Endothelial cell of umbilical vein (primary cell): ENCODE results near the gene CLDN19. TPM values are rescaled to one million over a fixed set of nuclear protein-coding genes. Genes with fewer than 3 reads are reported as not detected.

Experiments used
- BruUV-seq: library from RNA; stranded (reverse); fragments of 400-500 nt; replicated peaks from 2 replicates; lab custom pipeline; 2021; lab: Mats Ljungman, UMichigan
- CTCF ChIA-PET: fragments of 300-600, 350-600 bp; sonication (Branson Sonifier 250); formaldehyde crosslinking; loops from one replicate; lab custom pipeline; 2021; ENCODE audit warnings: antibody characterized with exemption, inconsistent platforms; lab: Charles Lee
- POLR2A ChIA-PET: fragments of 300-600, 350-600 bp; sonication (Branson Sonifier 250); formaldehyde crosslinking; loops from one replicate; lab custom pipeline; 2021; ENCODE audit warnings: antibody characterized with exemption, inconsistent platforms; lab: Charles Lee
- DNase-seq: peaks from one replicate; pipeline ENCODE4 v3.0.0-alpha.2; 2011; ENCODE audit warnings: low read depth, low spot score
- FAIRE-seq: peaks from 2 replicates; lab custom pipeline; 2011; peaks lifted over from hg19 to GRCh38; lab: Jason Lieb, UNC
- H2AFZ ChIP-seq: 2 replicates; pipeline ENCODE4 v1.6.0; 2012; ENCODE audit warnings: low read depth, low read length, control low read depth, inconsistent platforms
- H3K27ac ChIP-seq: 2 replicates; pipeline ENCODE4 v1.5.1; 2011; ENCODE audit warnings: low read depth, mild to moderate bottlenecking, control low read depth, low read length, moderate library complexity; ENCODE audit not compliant: insufficient read depth
- H3K27me3 ChIP-seq, 2 experiments: 2 replicates each; pipeline versions ENCODE4 v1.6.0 to v1.6.1; 2011; ENCODE audit warnings: low read length in 2 of 2, mixed read lengths in 1 of 2; ENCODE audit not compliant: control insufficient read depth in 2 of 2, insufficient read depth in 2 of 2
- H3K36me3 ChIP-seq, 2 experiments: 2 replicates in 1 of 2; 3 replicates in 1 of 2; pipeline ENCODE4 v1.5.1; 2011; ENCODE audit warnings: low read length in 2 of 2, mild to moderate bottlenecking in 1 of 2, moderate library complexity in 1 of 2; ENCODE audit not compliant: control insufficient read depth in 2 of 2, insufficient read depth in 2 of 2; ENCODE audit errors: extremely low read depth in 1 of 2
- H3K4me1 ChIP-seq: 3 replicates; pipeline ENCODE4 v1.5.1; 2011; ENCODE audit warnings: mild to moderate bottlenecking, low read length; ENCODE audit not compliant: control insufficient read depth, insufficient read depth; ENCODE audit errors: extremely low read depth
- H3K4me2 ChIP-seq: 2 replicates; pipeline ENCODE4 v1.6.1; 2011; ENCODE audit warnings: low read length, control low read depth, mixed read lengths; ENCODE audit not compliant: insufficient read depth
- H3K4me3 ChIP-seq, 3 experiments: fragments of 200-600 bp in 1 of 3; sonication (generic), shearing (Covaris generic) in 1 of 3; replicated peaks in 1 of 3; 2 replicates each; pipeline ENCODE4 v1.5.1; 2011 to 2016; ENCODE audit warnings: control low read depth in 3 of 3, low read length in 3 of 3, mild to moderate bottlenecking in 2 of 3, inconsistent platforms in 1 of 3, low read depth in 1 of 3, moderate library complexity in 1 of 3; ENCODE audit not compliant: insufficient read depth in 1 of 3
- H3K79me2 ChIP-seq: 2 replicates; pipeline ENCODE4 v1.6.0; 2012; ENCODE audit warnings: low read length, inconsistent platforms; ENCODE audit not compliant: control insufficient read depth, insufficient read depth
- H3K9ac ChIP-seq: replicated peaks from 2 replicates; pipeline ENCODE3; 2011; ENCODE audit warnings: low read length, control low read depth; ENCODE audit not compliant: insufficient read depth; ENCODE audit errors: extremely low read depth
- H3K9me1 ChIP-seq: replicated peaks from 3 replicates; pipeline ENCODE4 v1.6.0; 2011; ENCODE audit warnings: mild to moderate bottlenecking, low read length; ENCODE audit not compliant: control insufficient read depth, insufficient read depth; ENCODE audit errors: extremely low read depth
- H3K9me3 ChIP-seq: replicated peaks from 2 replicates; pipeline ENCODE4 v1.5.1; 2012; ENCODE audit warnings: low read length, inconsistent platforms; ENCODE audit not compliant: control insufficient read depth, insufficient read depth
- H4K20me1 ChIP-seq: replicated peaks from 2 replicates; pipeline ENCODE3; 2011; ENCODE audit warnings: mild to moderate bottlenecking, low read length; ENCODE audit not compliant: control insufficient read depth, insufficient read depth; ENCODE audit errors: extremely low read depth
- EZH2 ChIP-seq: IDR thresholded peaks from 2 replicates; pipeline ENCODE4 v1.6.1; 2012; ENCODE audit warnings: borderline replicate concordance, low read depth, mild to moderate bottlenecking, moderate library complexity, low read length, inconsistent platforms; ENCODE audit not compliant: severe bottlenecking
- FOS ChIP-seq: IDR thresholded peaks from 2 replicates; pipeline ENCODE4 v1.6.1; 2011; ENCODE audit warnings: mild to moderate bottlenecking, low read length, moderate library complexity, borderline replicate concordance; ENCODE audit not compliant: insufficient read depth
- GATA2 ChIP-seq: IDR thresholded peaks from 2 replicates; pipeline ENCODE4 v1.7.0; 2011; ENCODE audit warnings: low read depth, mild to moderate bottlenecking, moderate library complexity, mixed read lengths, low read length; ENCODE audit not compliant: insufficient read length, insufficient read depth
- JUN ChIP-seq: IDR thresholded peaks from 2 replicates; pipeline ENCODE4 v1.6.1; 2011; ENCODE audit warnings: borderline replicate concordance, low read depth; ENCODE audit not compliant: insufficient read length, insufficient read depth
- MAX ChIP-seq: IDR thresholded peaks from 2 replicates; pipeline ENCODE4 v1.6.1; 2011; ENCODE audit not compliant: insufficient read depth, insufficient read length
- MYC ChIP-seq: IDR thresholded peaks from one replicate; pipeline ENCODE4 v1.6.1; 2011; ENCODE audit warnings: mild to moderate bottlenecking, low read depth, low read length
- POLR2A ChIP-seq: IDR thresholded peaks from 2 replicates; pipeline ENCODE4 v1.6.1; 2012; ENCODE audit warnings: low read depth, mild to moderate bottlenecking, control low read depth, low read length
- POLR2AphosphoS5 ChIP-seq: IDR thresholded peaks from 2 replicates; pipeline ENCODE4 v1.6.1; 2012; ENCODE audit warnings: low read depth, mild to moderate bottlenecking, control low read depth, low read length, moderate library complexity; ENCODE audit not compliant: insufficient read depth
- dilution Hi-C: fragments of 300-500 bp; cut with MboI; formaldehyde crosslinking; loops from one replicate; pipeline ENCODE4 v1.15.0; 2019; ENCODE audit warnings: low sequenced_read_pairs; ENCODE audit not compliant: extremely low pct_ligation_motif_present
- intact Hi-C: fragments of 100-400 bp; cut with micrococcal nuclease; formaldehyde crosslinking; loops from one replicate; pipeline ENCODE4 v1.10.0; 2022
- polyA plus RNA-seq, 4 experiments: library from polyadenylated mRNA; depleted of rRNA in 3 of 4; stranded (reverse) in 3 of 4; unstranded in 1 of 4; fragments of >200 nt; gene quantifications; 2 replicates each; pipeline versions ENCODE4 v1.2.1 to v1.2.3, GENCODE V29; 2011 to 2012; ENCODE audit warnings: missing spikeins in 1 of 4
- total RNA-seq: library from RNA; stranded (reverse); gene quantifications from 2 replicates; pipeline ENCODE4 v1.2.3, GENCODE V29; 2021
- TF ChIP-seq, protein P1 (sequence below), 2 donors: IDR thresholded peaks; 1 replicate in 1 of 2; 2 replicates in 1 of 2; pipeline ENCODE4 v1.5.1; 2011; ENCODE audit warnings: low read length in 2 of 2, mild to moderate bottlenecking in 2 of 2, moderate library complexity in 2 of 2, control low read depth in 1 of 2, inconsistent platforms in 1 of 2, low read depth in 1 of 2; ENCODE audit not compliant: insufficient read depth in 1 of 2; ENCODE audit errors: extremely low read depth in 1 of 2

Gene CLDN19
- total and polyA plus RNA-seq, 2 donors (not counting 3 experiments of a cell fraction or from before 2014, with no cell fraction given) = not detected

DNA sequence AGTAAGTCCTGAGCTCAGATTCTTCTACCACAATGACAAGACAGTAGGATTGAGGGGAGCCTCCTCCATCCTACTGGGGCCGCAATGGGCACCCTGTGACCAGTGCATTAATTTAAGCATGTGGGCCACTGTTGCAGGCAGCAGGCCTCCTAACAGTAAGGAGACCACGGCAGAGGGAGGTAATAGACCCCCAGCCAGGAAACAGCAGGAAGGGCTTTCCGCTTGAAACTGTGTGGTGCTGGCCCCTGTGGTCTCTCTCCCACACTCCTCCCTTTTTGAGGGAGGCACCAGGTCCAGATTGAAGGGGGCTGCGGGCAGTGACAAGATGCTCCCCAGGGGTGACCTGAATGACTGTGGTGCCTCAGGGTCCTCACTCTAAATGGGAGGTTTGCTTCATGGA is 1.7 kb upstream of the CLDN19 start:
- FAIRE-seq = no peak
- no peak overlapping the region for H3K4me2 ChIP-seq
- POLR2A ChIA-PET = no interaction called here
- H3K4me1 ChIP-seq = no peaks in the 10 kb centered on the region
- TF ChIP-seq EZH2 (no peak), GATA2 (no peak), FOS (no peak), JUN (no peak), POLR2AphosphoS5 (no peak), POLR2A (no peak), MYC (no peak), MAX (no peak)
- TF ChIP-seq, protein P1, sequence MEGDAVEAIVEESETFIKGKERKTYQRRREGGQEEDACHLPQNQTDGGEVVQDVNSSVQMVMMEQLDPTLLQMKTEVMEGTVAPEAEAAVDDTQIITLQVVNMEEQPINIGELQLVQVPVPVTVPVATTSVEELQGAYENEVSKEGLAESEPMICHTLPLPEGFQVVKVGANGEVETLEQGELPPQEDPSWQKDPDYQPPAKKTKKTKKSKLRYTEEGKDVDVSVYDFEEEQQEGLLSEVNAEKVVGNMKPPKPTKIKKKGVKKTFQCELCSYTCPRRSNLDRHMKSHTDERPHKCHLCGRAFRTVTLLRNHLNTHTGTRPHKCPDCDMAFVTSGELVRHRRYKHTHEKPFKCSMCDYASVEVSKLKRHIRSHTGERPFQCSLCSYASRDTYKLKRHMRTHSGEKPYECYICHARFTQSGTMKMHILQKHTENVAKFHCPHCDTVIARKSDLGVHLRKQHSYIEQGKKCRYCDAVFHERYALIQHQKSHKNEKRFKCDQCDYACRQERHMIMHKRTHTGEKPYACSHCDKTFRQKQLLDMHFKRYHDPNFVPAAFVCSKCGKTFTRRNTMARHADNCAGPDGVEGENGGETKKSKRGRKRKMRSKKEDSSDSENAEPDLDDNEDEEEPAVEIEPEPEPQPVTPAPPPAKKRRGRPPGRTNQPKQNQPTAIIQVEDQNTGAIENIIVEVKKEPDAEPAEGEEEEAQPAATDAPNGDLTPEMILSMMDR (IDR thresholded peaks at IDR 0.05; ENCODE audit: extremely low read depth in 1 of 2, insufficient read depth in 1 of 2, low read depth in 1 of 2, low read length in 2 of 2) = no peak
- H4K20me1 ChIP-seq = no peaks in the 10 kb centered on the region
- intact Hi-C loops = no loop called here
- H3K36me3 ChIP-seq = peaks cover 0 to 8% of the 10 kb centered on the region in 2 experiments
- no peaks in the 10 kb centered on the region for H3K9me1 ChIP-seq
- no peaks in the 10 kb centered on the region for H3K27me3 ChIP-seq
- H2AFZ ChIP-seq = no peak overlapping the region
- no peak overlapping the region for H3K27ac ChIP-seq
- no peak overlapping the region for H3K9ac ChIP-seq
- dilution Hi-C loops = no loop called here
- CTCF ChIA-PET = interaction anchor here (1.2 to 6.1 kb wide), 2 partner anchors 11 to 164 kb away, joined by 3 to 79 read pairs; no protein-coding TSS in a partner anchor
- BruUV-seq = no TSS peak
- H3K4me3 ChIP-seq = no peak overlapping the region
- H3K79me2 ChIP-seq = no peaks in the 10 kb centered on the region
- no peaks in the 10 kb centered on the region for H3K9me3 ChIP-seq
- no peak for DNase-seq
